ENCODE results near the gene SLC25A13. TPM values are rescaled to one million over a fixed set of nuclear protein-coding genes. Genes with fewer than 3 reads are reported as not detected.

SLC25A13 gene
- polyA plus RNA-seq, 1 of the 3 experiments (the other 2 are of a cell fraction) = 16.0 TPM

DNA sequence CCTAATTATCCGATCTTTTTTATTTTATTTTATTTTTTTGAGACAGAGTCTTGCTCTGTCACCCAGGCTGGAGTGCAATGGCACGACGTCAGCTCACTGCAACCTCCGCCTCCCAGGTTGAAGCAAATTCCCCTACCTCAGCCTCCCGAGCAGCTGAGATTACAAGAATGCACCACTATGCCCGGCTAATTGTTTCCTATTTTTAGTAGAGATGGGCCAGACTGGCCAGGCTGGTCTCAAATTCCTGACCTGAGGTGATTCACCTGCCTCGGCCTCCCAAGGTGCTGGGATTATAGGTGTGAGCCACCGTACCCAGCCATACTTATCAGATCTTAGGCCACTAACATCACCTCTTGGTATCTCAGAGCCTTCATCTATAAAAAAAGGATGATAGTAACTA lies 4.9 kb downstream of the SLC25A13 start:
- H3K27me3 ChIP-seq (ENCODE audit: insufficient read depth) = no peaks in the 10 kb centered on the region
- no peak overlapping the region for H3K4me3 ChIP-seq (ENCODE audit: low read depth in 2 of 2, low read length in 1 of 2)
- no peaks in the 10 kb centered on the region for H3F3A ChIP-seq (replicated peaks; ENCODE audit: insufficient read depth)
- H4K20me1 ChIP-seq (ENCODE audit: insufficient read depth) = peaks cover 50% of the 10 kb centered on the region
- no peak overlapping the region for H3K27ac ChIP-seq (ENCODE audit: low read depth in 2 of 2, low read length in 1 of 2)
- peaks cover 83% of the 10 kb centered on the region for H3K79me2 ChIP-seq (ENCODE audit: insufficient read depth)
- 95% methylated on average over 8 of the region's 8 CpGs for WGBS (ENCODE audit: low lambda C conversion rate)
- DNase-seq = no peak
- peaks cover 0 to 15% of the 10 kb centered on the region in 2 experiments for H3K36me3 ChIP-seq (replicated peaks in 1 of 2; ENCODE audit: control insufficient read depth in 1 of 2, insufficient read depth in 2 of 2, low read length in 1 of 2)
- ChIA-PET POLR2A (no interaction called here), CTCF (no interaction called here)
- no peak overlapping the region for H3K4me2 ChIP-seq
- no peaks in the 10 kb centered on the region for H3K9me3 ChIP-seq
- peaks cover 0 to 7% of the 10 kb centered on the region in 2 experiments; a peak in 2 of 4 replicates for H3K4me1 ChIP-seq (ENCODE audit: control insufficient read depth in 1 of 2, insufficient read depth in 2 of 2, low read depth in 1 of 2, low read length in 1 of 2)
- H3K9me2 ChIP-seq = no peaks in the 10 kb centered on the region
- H3K9ac ChIP-seq = no peak overlapping the region
- no peak overlapping the region for H2AFZ ChIP-seq (ENCODE audit: low read depth)
- TF ChIP-seq TCF12 (IDR thresholded peaks at IDR 0.05) (no peak), MXI1 (IDR thresholded peaks at IDR 0.05; ENCODE audit: low read depth, low read length) (no peak), TEAD4 (IDR thresholded peaks at IDR 0.05; ENCODE audit: borderline replicate concordance, insufficient read depth) (no peak), MEF2A (IDR thresholded peaks at IDR 0.05; ENCODE audit: borderline replicate concordance, low read depth) (no peak), SMC3 (IDR thresholded peaks at IDR 0.05; ENCODE audit: low read depth, low read length) (no peak), ZBTB33 (IDR thresholded peaks at IDR 0.05; ENCODE audit: borderline replicate concordance, low read depth) (no peak), FOXJ3 (CRISPR knock-in tag; IDR thresholded peaks at IDR 0.05) (no peak), CHD2 (IDR thresholded peaks at IDR 0.05; ENCODE audit: low read length, partially characterized antibody) (no peak), RXRA (IDR thresholded peaks at IDR 0.05; ENCODE audit: borderline replicate concordance, low read depth) (no peak), EZH2phosphoT487 (IDR thresholded peaks at IDR 0.05; ENCODE audit: borderline replicate concordance, low read depth) (no peak), REST (IDR thresholded peaks at IDR 0.05; ENCODE audit: low read depth, low read length) (no peak), IRF3 (IDR thresholded peaks at IDR 0.05; ENCODE audit: low read depth, low read length) (no peak), TAF1 (IDR thresholded peaks at IDR 0.05; ENCODE audit: borderline replicate concordance, low read depth, low read length) (no peak)
